ENCODE results near the gene NHLRC2. TPM values are rescaled to one million over a fixed set of nuclear protein-coding genes. Genes with fewer than 3 reads are reported as not detected.

The NHLRC2 gene
- total and polyA plus RNA-seq, 2 donors (not counting 1 experiment from before 2014, with no cell fraction given) = 5.7 to 59.8 TPM

- Mint-ChIP-seq H3K9me3 (ENCODE audit: insufficient read depth) (peaks cover 3% of the 10 kb centered on the region), H3K4me3 (no peak overlapping the region), H3K27ac (no peak overlapping the region), H3K27me3 (peaks cover 29% of the 10 kb centered on the region), H3K4me1 (no peaks in the 10 kb centered on the region)
- Histone ChIP-seq H3K27me3 (replicated peaks in 1 of 4; ENCODE audit: control extremely low read depth in 1 of 4, control insufficient read depth in 3 of 4, insufficient read depth in 4 of 4, low read length in 3 of 4) (no peaks in the 10 kb centered on the region), H3K9me3 (ENCODE audit: control extremely low read depth in 1 of 3, control insufficient read depth in 2 of 3, insufficient read depth in 1 of 3, low read length in 2 of 3) (peaks cover 0 to 10% (median 0%) of the 10 kb centered on the region in 3 donors), H3K36me3 (replicated peaks in 1 of 2; ENCODE audit: control extremely low read depth in 1 of 2, control insufficient read depth in 1 of 2, extremely low read depth in 1 of 2, insufficient read depth in 2 of 2, low read length in 1 of 2) (no peaks in the 10 kb centered on the region), H3K4me1 (ENCODE audit: control insufficient read depth in 2 of 2, insufficient read depth in 2 of 2, low read length in 2 of 2) (no peaks in the 10 kb centered on the region), H3K4me2 (replicated peaks; ENCODE audit: low read depth, low read length, poor library complexity, severe bottlenecking) (no peak overlapping the region), H2AFZ (ENCODE audit: insufficient read depth, low read depth, low read length, poor library complexity, severe bottlenecking) (no peak overlapping the region), H4K20me1 (ENCODE audit: control insufficient read depth, insufficient read depth, low read length, poor library complexity, severe bottlenecking) (no peaks in the 10 kb centered on the region), H3K27ac (ENCODE audit: low read length in 2 of 2) (no peak overlapping the region), H3K9ac (ENCODE audit: low read length) (no peak overlapping the region), H3K4me3 (ENCODE audit: control extremely low read depth in 1 of 5, extremely low read depth in 1 of 5, insufficient read depth in 1 of 5, low read depth in 2 of 5, low read length in 4 of 5) (no peak overlapping the region), H3K79me2 (ENCODE audit: control insufficient read depth, insufficient read depth, low read length) (no peaks in the 10 kb centered on the region)
- intact Hi-C loops (cut with micrococcal nuclease) = no loop called here
- CTCF ChIA-PET = no interaction called here
- POLR2A ChIA-PET = no interaction called here
- 100% methylated on average over 3 of the region's 7 CpGs for WGBS (ENCODE audit: insufficient coverage)
- TF ChIP-seq EZH2 (IDR thresholded peaks at IDR 0.05; ENCODE audit: borderline replicate concordance, insufficient read depth, low read depth, low read length, poor library complexity, severe bottlenecking) (no peak), CTCF (IDR thresholded peaks at IDR 0.05) (no peak)
- ATAC-seq (ENCODE audit: low read depth) (no peak), DNase-seq (no peak)
Observed at GRCh38 chr10:113937756-113938155, 83.3 kb downstream of the NHLRC2 start.

GRCh38 chr10:113939212-113939860, 84.9 kb downstream of the NHLRC2 start:
- H3K27ac Mint-ChIP-seq = no peak overlapping the region
- intact Hi-C loops (cut with micrococcal nuclease) = no loop called here
- H3K36me3 ChIP-seq (replicated peaks in 1 of 2; ENCODE audit: control extremely low read depth in 1 of 2, control insufficient read depth in 1 of 2, extremely low read depth in 1 of 2, insufficient read depth in 2 of 2, low read length in 1 of 2) = no peaks in the 10 kb centered on the region
- TF ChIP-seq CTCF (IDR thresholded peaks at IDR 0.05) (no peak), EZH2 (IDR thresholded peaks at IDR 0.05; ENCODE audit: borderline replicate concordance, insufficient read depth, low read depth, low read length, poor library complexity, severe bottlenecking) (no peak)
- H3K4me1 ChIP-seq (ENCODE audit: control insufficient read depth in 2 of 2, insufficient read depth in 2 of 2, low read length in 2 of 2) = no peaks in the 10 kb centered on the region
- peaks cover 3% of the 10 kb centered on the region for H3K9me3 Mint-ChIP-seq (ENCODE audit: insufficient read depth)
- H2AFZ ChIP-seq (ENCODE audit: insufficient read depth, low read depth, low read length, poor library complexity, severe bottlenecking) = no peak overlapping the region
- H3K4me3 ChIP-seq (ENCODE audit: control extremely low read depth in 1 of 5, extremely low read depth in 1 of 5, insufficient read depth in 1 of 5, low read depth in 2 of 5, low read length in 4 of 5) = no peak overlapping the region
- WGBS (ENCODE audit: insufficient coverage) = 100% methylated on average over 1 of the region's 7 CpGs
- H3K79me2 ChIP-seq (ENCODE audit: control insufficient read depth, insufficient read depth, low read length) = no peaks in the 10 kb centered on the region
- ATAC-seq (ENCODE audit: low read depth) = no peak
- no peak overlapping the region for H3K4me2 ChIP-seq (replicated peaks; ENCODE audit: low read depth, low read length, poor library complexity, severe bottlenecking)
- ChIA-PET CTCF (no interaction called here), POLR2A (no interaction called here)
- no peak overlapping the region for H3K27ac ChIP-seq (ENCODE audit: low read length in 2 of 2)
- H4K20me1 ChIP-seq (ENCODE audit: control insufficient read depth, insufficient read depth, low read length, poor library complexity, severe bottlenecking) = no peaks in the 10 kb centered on the region
- no peak for DNase-seq
- peaks cover 0 to 10% (median 0%) of the 10 kb centered on the region in 3 donors for H3K9me3 ChIP-seq (ENCODE audit: control extremely low read depth in 1 of 3, control insufficient read depth in 2 of 3, insufficient read depth in 1 of 3, low read length in 2 of 3)
- H3K4me1 Mint-ChIP-seq = no peaks in the 10 kb centered on the region
- no peaks in the 10 kb centered on the region for H3K27me3 ChIP-seq (replicated peaks in 1 of 4; ENCODE audit: control extremely low read depth in 1 of 4, control insufficient read depth in 3 of 4, insufficient read depth in 4 of 4, low read length in 3 of 4)
- H3K4me3 Mint-ChIP-seq = no peak overlapping the region
- H3K27me3 Mint-ChIP-seq = peaks cover 29% of the 10 kb centered on the region
- no peak overlapping the region for H3K9ac ChIP-seq (ENCODE audit: low read length)

Measured in B cell (primary cell).